ENCODE data around the gene MYBPH.

MYBPH gene

DNA sequence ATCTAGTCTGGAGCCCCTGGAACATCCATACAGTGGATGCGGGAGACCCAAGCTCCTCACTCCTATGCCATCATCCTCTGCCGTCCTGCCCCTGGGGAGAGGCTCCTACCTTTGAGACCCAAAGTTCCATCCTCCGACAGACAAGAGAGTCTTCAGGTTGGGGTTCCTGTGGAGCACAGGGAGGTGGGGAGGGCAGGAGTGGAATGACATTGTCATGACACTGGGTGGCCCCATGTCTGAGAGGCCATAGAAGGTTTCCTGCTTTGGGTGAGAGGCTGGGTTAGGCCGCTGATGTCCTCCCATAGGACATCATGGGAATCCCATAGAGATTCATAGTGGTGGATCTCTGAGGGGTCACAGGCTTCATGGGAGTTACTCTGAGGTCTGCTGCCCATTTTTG lies 8.8 kb upstream of the MYBPH start:
- Histone ChIP-seq H2BK12ac (ENCODE audit: low read length) (no peak overlapping the region), H3K36me3 (replicated peaks in 1 of 2; ENCODE audit: control insufficient read depth in 2 of 2, insufficient read depth in 2 of 2, low read length in 2 of 2) (no peaks in the 10 kb centered on the region), H2AFZ (ENCODE audit: low read length) (no peak overlapping the region), H3K4me3 (ENCODE audit: low read length in 2 of 2) (no peak overlapping the region), H4K8ac (ENCODE audit: low read depth, low read length) (no peak overlapping the region), H2BK120ac (ENCODE audit: low read depth, low read length) (no peak overlapping the region), H3K23ac (ENCODE audit: low read depth, low read length, poor library complexity) (no peak overlapping the region), H3K4me2 (ENCODE audit: insufficient read depth, low read length, poor library complexity, severe bottlenecking) (no peak overlapping the region), H3K27ac (replicated peaks; ENCODE audit: low read length) (no peak overlapping the region), H2AK5ac (ENCODE audit: low read depth, low read length) (peak overlapping the region; percentile 48), H2BK5ac (ENCODE audit: low read length) (no peak overlapping the region), H3K4me1 (ENCODE audit: control insufficient read depth in 2 of 2, insufficient read depth in 1 of 2, low read depth in 1 of 2, low read length in 2 of 2) (peaks cover 22 to 31% of the 10 kb centered on the region in 2 donors), H4K91ac (ENCODE audit: low read depth, low read length, poor library complexity) (no peak overlapping the region), H3K27me3 (ENCODE audit: control insufficient read depth in 3 of 3, insufficient read depth in 3 of 3, low read depth in 1 of 3, low read length in 3 of 3) (peaks cover 0 to 3% (median 0%) of the 10 kb centered on the region in 3 experiments), H2BK15ac (ENCODE audit: low read length) (peak overlapping the region; percentile 8), H3K9me3 (replicated peaks in 1 of 2; ENCODE audit: control insufficient read depth in 2 of 2, insufficient read depth in 1 of 2, low read depth in 1 of 2, low read length in 2 of 2) (no peaks in the 10 kb centered on the region), H3K79me1 (ENCODE audit: low read depth, low read length) (no peaks in the 10 kb centered on the region), H3K9ac (ENCODE audit: low read depth, low read length, poor library complexity) (no peak overlapping the region), H3K18ac (ENCODE audit: low read length) (no peak overlapping the region), H3K4ac (ENCODE audit: low read length) (no peak overlapping the region), H3K14ac (ENCODE audit: low read length) (no peak overlapping the region)
- WGBS, 2 donors (ENCODE audit: extremely low coverage in 2 of 2, insufficient read length in 2 of 2, insufficient replicate concordance in 1 of 2): no CpG with 5 or more reads among the region's 4 CpGs
- no peak for DNase-seq (ENCODE audit: low spot score)

DNA sequence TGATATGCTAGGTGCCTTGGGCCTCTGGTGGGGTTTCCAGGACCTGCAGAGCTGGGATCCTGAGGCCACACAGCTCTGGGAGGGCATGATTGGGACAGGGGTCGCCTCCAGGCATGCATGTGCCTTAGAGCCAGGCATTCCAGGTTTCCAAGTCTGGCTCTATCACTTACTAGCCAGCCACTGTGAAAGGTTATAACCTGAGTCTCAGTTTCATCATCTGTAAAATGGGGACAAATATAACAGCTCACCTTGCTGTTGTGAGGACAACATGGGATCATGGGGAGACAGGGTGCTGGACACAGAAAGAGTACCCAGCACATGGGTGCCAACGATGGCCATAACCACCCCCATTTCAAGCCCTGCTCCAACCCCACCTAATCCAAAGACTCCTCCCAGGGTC lies 8.2 kb upstream of the MYBPH start:
- Histone ChIP-seq H3K4me1 (ENCODE audit: control insufficient read depth in 2 of 2, insufficient read depth in 1 of 2, low read depth in 1 of 2, low read length in 2 of 2) (peaks cover 24 to 36% of the 10 kb centered on the region in 2 donors), H3K79me1 (ENCODE audit: low read depth, low read length) (no peaks in the 10 kb centered on the region), H3K4me2 (ENCODE audit: insufficient read depth, low read length, poor library complexity, severe bottlenecking) (no peak overlapping the region), H3K27me3 (ENCODE audit: control insufficient read depth in 3 of 3, insufficient read depth in 3 of 3, low read depth in 1 of 3, low read length in 3 of 3) (peaks cover 0 to 3% (median 0%) of the 10 kb centered on the region in 3 experiments), H3K9ac (ENCODE audit: low read depth, low read length, poor library complexity) (no peak overlapping the region), H3K23ac (ENCODE audit: low read depth, low read length, poor library complexity) (no peak overlapping the region), H3K9me3 (replicated peaks in 1 of 2; ENCODE audit: control insufficient read depth in 2 of 2, insufficient read depth in 1 of 2, low read depth in 1 of 2, low read length in 2 of 2) (no peaks in the 10 kb centered on the region), H2AFZ (ENCODE audit: low read length) (no peak overlapping the region), H2BK15ac (ENCODE audit: low read length) (peak overlapping the region; percentile 63), H2AK5ac (ENCODE audit: low read depth, low read length) (peak overlapping the region; percentile 69), H3K18ac (ENCODE audit: low read length) (no peak overlapping the region), H4K91ac (ENCODE audit: low read depth, low read length, poor library complexity) (no peak overlapping the region), H3K4ac (ENCODE audit: low read length) (no peak overlapping the region), H2BK120ac (ENCODE audit: low read depth, low read length) (no peak overlapping the region), H3K4me3 (ENCODE audit: low read length in 2 of 2) (no peak overlapping the region), H3K14ac (ENCODE audit: low read length) (no peak overlapping the region), H2BK12ac (ENCODE audit: low read length) (no peak overlapping the region), H2BK5ac (ENCODE audit: low read length) (no peak overlapping the region), H4K8ac (ENCODE audit: low read depth, low read length) (no peak overlapping the region), H3K27ac (replicated peaks; ENCODE audit: low read length) (no peak overlapping the region), H3K36me3 (replicated peaks in 1 of 2; ENCODE audit: control insufficient read depth in 2 of 2, insufficient read depth in 2 of 2, low read length in 2 of 2) (no peaks in the 10 kb centered on the region)
- WGBS, 2 donors (ENCODE audit: extremely low coverage in 2 of 2, insufficient read length in 2 of 2, insufficient replicate concordance in 1 of 2): no CpG with 5 or more reads among the region's 2 CpGs
- no peak for DNase-seq (ENCODE audit: low spot score)

DNA sequence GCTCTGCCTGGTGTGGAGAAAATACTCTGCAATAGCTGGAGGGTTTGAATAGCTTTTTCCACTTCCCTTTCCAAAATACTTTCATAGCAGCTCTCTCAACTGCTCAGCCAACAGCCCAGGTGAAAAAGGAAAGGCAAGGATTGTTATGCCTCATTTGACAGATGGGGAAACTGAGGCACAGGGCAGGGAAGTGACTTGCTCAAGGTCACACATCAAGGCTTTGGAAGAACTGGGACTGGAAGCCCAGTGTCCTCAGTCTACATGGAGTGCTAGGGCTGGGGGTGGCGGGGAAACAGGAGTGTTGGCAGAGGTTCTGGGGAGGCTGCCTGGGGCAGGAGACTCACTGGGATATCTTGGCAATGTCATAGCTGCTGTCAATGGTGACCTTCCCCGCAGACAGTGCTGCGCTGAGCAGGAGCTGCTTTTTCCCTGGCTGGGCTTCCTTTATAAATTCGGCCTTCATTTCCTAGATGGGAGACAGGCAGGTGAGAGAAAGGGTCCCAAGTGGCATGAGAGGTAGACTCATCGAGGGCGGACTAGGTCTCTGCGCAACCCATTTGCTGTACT lies 6.8 kb upstream of the MYBPH start:
- H4K91ac ChIP-seq (ENCODE audit: low read depth, low read length, poor library complexity): no peak overlapping the region
- WGBS, 2 donors (ENCODE audit: extremely low coverage in 2 of 2, insufficient read length in 2 of 2, insufficient replicate concordance in 1 of 2): no CpG with 5 or more reads among the region's 7 CpGs
- no peak overlapping the region for H3K23ac ChIP-seq (ENCODE audit: low read depth, low read length, poor library complexity)
- H2BK12ac ChIP-seq (ENCODE audit: low read length): no peak overlapping the region
- no peaks in the 10 kb centered on the region for H3K36me3 ChIP-seq (replicated peaks in 1 of 2; ENCODE audit: control insufficient read depth in 2 of 2, insufficient read depth in 2 of 2, low read length in 2 of 2)
- H2BK5ac ChIP-seq (ENCODE audit: low read length): no peak overlapping the region
- H3K9me3 ChIP-seq (replicated peaks in 1 of 2; ENCODE audit: control insufficient read depth in 2 of 2, insufficient read depth in 1 of 2, low read depth in 1 of 2, low read length in 2 of 2): no peaks in the 10 kb centered on the region
- H2BK120ac ChIP-seq (ENCODE audit: low read depth, low read length): no peak overlapping the region
- H3K4me2 ChIP-seq (ENCODE audit: insufficient read depth, low read length, poor library complexity, severe bottlenecking): no peak overlapping the region
- H3K18ac ChIP-seq (ENCODE audit: low read length): no peak overlapping the region
- no peak overlapping the region for H3K14ac ChIP-seq (ENCODE audit: low read length)
- H3K4me1 ChIP-seq (ENCODE audit: control insufficient read depth in 2 of 2, insufficient read depth in 1 of 2, low read depth in 1 of 2, low read length in 2 of 2): peaks cover 30 to 47% of the 10 kb centered on the region in 2 donors
- H4K8ac ChIP-seq (ENCODE audit: low read depth, low read length): no peak overlapping the region
- H3K27ac ChIP-seq (replicated peaks; ENCODE audit: low read length): no peak overlapping the region
- no peak overlapping the region for H2AK5ac ChIP-seq (ENCODE audit: low read depth, low read length)
- no peaks in the 10 kb centered on the region for H3K79me1 ChIP-seq (ENCODE audit: low read depth, low read length)
- peak overlapping the region; percentile 63 for H2BK15ac ChIP-seq (ENCODE audit: low read length)
- no peak overlapping the region for H3K4ac ChIP-seq (ENCODE audit: low read length)
- no peak overlapping the region for H2AFZ ChIP-seq (ENCODE audit: low read length)
- DNase-seq (ENCODE audit: low spot score): no peak
- H3K4me3 ChIP-seq (ENCODE audit: low read length in 2 of 2): no peak overlapping the region
- peaks cover 0 to 3% (median 0%) of the 10 kb centered on the region in 3 experiments for H3K27me3 ChIP-seq (ENCODE audit: control insufficient read depth in 3 of 3, insufficient read depth in 3 of 3, low read depth in 1 of 3, low read length in 3 of 3)
- no peak overlapping the region for H3K9ac ChIP-seq (ENCODE audit: low read depth, low read length, poor library complexity)

DNA sequence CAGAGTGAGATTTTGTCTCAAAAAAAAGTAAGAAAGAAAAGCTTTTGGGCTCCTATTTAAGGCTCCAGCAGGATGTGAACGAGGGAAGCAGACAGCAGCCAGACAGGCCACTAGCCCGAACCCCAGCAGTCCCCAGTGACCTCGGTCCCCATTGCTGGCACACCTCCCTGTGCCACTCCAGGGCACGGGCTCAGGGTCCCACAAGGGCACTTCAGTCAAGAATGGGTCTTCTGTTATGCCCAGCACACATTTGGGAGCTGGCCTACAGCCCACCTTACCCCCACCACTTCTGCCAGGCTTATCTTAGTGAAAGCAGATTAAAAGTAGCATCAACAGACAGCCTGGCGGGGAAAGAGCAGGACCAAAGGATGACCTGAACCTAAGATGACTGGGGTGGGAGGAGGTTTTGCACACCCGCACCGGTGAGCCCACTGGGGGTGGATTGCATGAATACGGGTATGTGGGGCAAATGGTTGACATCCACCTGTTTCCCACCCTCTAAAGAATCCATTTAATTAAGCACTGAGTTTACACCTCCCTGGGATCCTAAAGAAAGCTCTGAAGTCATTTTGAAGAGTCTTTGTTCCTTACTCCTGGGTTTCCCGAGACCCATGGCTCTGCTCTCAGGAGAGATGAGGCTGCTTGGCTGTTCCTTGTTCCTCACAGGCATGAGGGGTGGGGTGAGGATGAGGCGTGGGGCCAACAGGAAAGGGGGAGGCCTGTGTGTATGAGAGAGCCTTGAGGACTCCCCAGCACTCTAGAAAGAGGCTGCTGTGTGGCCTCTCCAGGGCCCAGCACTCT lies 6.2 kb upstream of the MYBPH start:
- Histone ChIP-seq H2AFZ (ENCODE audit: low read length) (no peak overlapping the region), H3K27me3 (ENCODE audit: control insufficient read depth in 3 of 3, insufficient read depth in 3 of 3, low read depth in 1 of 3, low read length in 3 of 3) (peaks cover 0 to 9% (median 0%) of the 10 kb centered on the region in 3 experiments), H4K8ac (ENCODE audit: low read depth, low read length) (no peak overlapping the region), H3K4me1 (ENCODE audit: control insufficient read depth in 2 of 2, insufficient read depth in 1 of 2, low read depth in 1 of 2, low read length in 2 of 2) (peaks cover 26 to 46% of the 10 kb centered on the region in 2 donors), H3K18ac (ENCODE audit: low read length) (peak overlapping the region; percentile 73), H3K27ac (replicated peaks; ENCODE audit: low read length) (no peak overlapping the region), H2BK120ac (ENCODE audit: low read depth, low read length) (no peak overlapping the region), H3K4ac (ENCODE audit: low read length) (no peak overlapping the region), H2BK15ac (ENCODE audit: low read length) (no peak overlapping the region), H3K79me1 (ENCODE audit: low read depth, low read length) (no peaks in the 10 kb centered on the region), H2BK5ac (ENCODE audit: low read length) (no peak overlapping the region), H3K36me3 (replicated peaks in 1 of 2; ENCODE audit: control insufficient read depth in 2 of 2, insufficient read depth in 2 of 2, low read length in 2 of 2) (no peaks in the 10 kb centered on the region), H3K9me3 (replicated peaks in 1 of 2; ENCODE audit: control insufficient read depth in 2 of 2, insufficient read depth in 1 of 2, low read depth in 1 of 2, low read length in 2 of 2) (no peaks in the 10 kb centered on the region), H4K91ac (ENCODE audit: low read depth, low read length, poor library complexity) (no peak overlapping the region), H3K4me3 (ENCODE audit: low read length in 2 of 2) (no peak overlapping the region), H3K4me2 (ENCODE audit: insufficient read depth, low read length, poor library complexity, severe bottlenecking) (no peak overlapping the region), H2BK12ac (ENCODE audit: low read length) (no peak overlapping the region), H3K14ac (ENCODE audit: low read length) (no peak overlapping the region), H2AK5ac (ENCODE audit: low read depth, low read length) (no peak overlapping the region), H3K9ac (ENCODE audit: low read depth, low read length, poor library complexity) (no peak overlapping the region), H3K23ac (ENCODE audit: low read depth, low read length, poor library complexity) (no peak overlapping the region)
- no peak for DNase-seq (ENCODE audit: low spot score)
- no CpG with 5 or more reads among the region's 10 CpGs for WGBS, 2 donors (ENCODE audit: extremely low coverage in 2 of 2, insufficient read length in 2 of 2, insufficient replicate concordance in 1 of 2)

All from neuronal stem cell (in vitro differentiated cells).